Caco-2 (cell line): ENCODE results near the gene FANCC. TPM values are rescaled to one million over a fixed set of nuclear protein-coding genes. Genes with fewer than 3 reads are reported as not detected.
A peak's percentile ranks its signal among the peaks of the same experiment; 100 is the strongest.

Source experiments
- BruUV-seq: library from RNA; stranded (reverse); fragments of 400-500 nt; replicated peaks from 2 replicates; lab custom pipeline; 2021; lab: Mats Ljungman, UMichigan
- CTCF ChIA-PET: fragments of 300-600 bp; sonication (Branson Sonifier 250); formaldehyde crosslinking; loops from one replicate; lab custom pipeline; 2022; ENCODE audit warnings: antibody characterized with exemption; lab: Charles Lee
- POLR2A ChIA-PET: fragments of 300-600 bp; sonication (Branson Sonifier 250); formaldehyde crosslinking; loops from one replicate; lab custom pipeline; 2022; ENCODE audit warnings: antibody characterized with exemption; lab: Charles Lee
- DNase-seq, 2 experiments: peaks; one replicate each; pipeline versions ENCODE4 v3.0.0 to v3.0.0-alpha.2; 2020 to 2022
- H3K27me3 ChIP-seq: replicated peaks from 2 replicates; pipeline ENCODE4 v1.6.0; 2011; ENCODE audit warnings: low read length; ENCODE audit not compliant: control insufficient read depth, insufficient read depth
- H3K36me3 ChIP-seq: 2 replicates; pipeline ENCODE4 v1.5.1; 2011; ENCODE audit warnings: low read length; ENCODE audit not compliant: control insufficient read depth, insufficient read depth
- H3K4me1 ChIP-seq: fragments of 250-450 bp; sonication (Bioruptor Pico); 2 replicates; pipeline ENCODE4 v1.5.1; 2020; ENCODE audit warnings: mild to moderate bottlenecking
- H3K4me3 ChIP-seq: 2 replicates; pipeline ENCODE4 v1.5.1; 2011; ENCODE audit warnings: low read depth, mild to moderate bottlenecking, control low read depth, low read length
- H3K9me3 ChIP-seq: fragments of 250-450 bp; sonication (Bioruptor Pico); 2 replicates; pipeline ENCODE4 v1.5.1; 2020; ENCODE audit warnings: mild to moderate bottlenecking, moderate library complexity
- H3K27ac Mint-ChIP-seq: one replicate; pipeline ENCODE4 v1.8.0; 2022; ENCODE audit warnings: mixed read lengths; ENCODE audit not compliant: unreplicated experiment
- H3K27me3 Mint-ChIP-seq: one replicate; pipeline ENCODE4 v1.8.0; 2022; ENCODE audit warnings: mixed read lengths; ENCODE audit not compliant: insufficient read depth, unreplicated experiment
- H3K36me3 Mint-ChIP-seq: one replicate; pipeline ENCODE4 v1.8.0; 2022; ENCODE audit warnings: mild to moderate bottlenecking, mixed read lengths; ENCODE audit not compliant: insufficient read depth, unreplicated experiment
- H3K4me1 Mint-ChIP-seq: one replicate; pipeline ENCODE4 v1.8.0; 2022; ENCODE audit warnings: low read depth, mixed read lengths; ENCODE audit not compliant: unreplicated experiment
- H3K4me3 Mint-ChIP-seq: one replicate; pipeline ENCODE4 v1.8.0; 2022; ENCODE audit warnings: mild to moderate bottlenecking, moderate library complexity, mixed read lengths; ENCODE audit not compliant: unreplicated experiment
- H3K9me3 Mint-ChIP-seq: one replicate; pipeline ENCODE4 v1.8.0; 2022; ENCODE audit warnings: mixed read lengths; ENCODE audit not compliant: unreplicated experiment
- intact Hi-C: fragments of 100-400 bp; cut with micrococcal nuclease; formaldehyde crosslinking; loops from one replicate; pipeline ENCODE4 v1.10.0; 2022; ENCODE audit not compliant: unreplicated experiment
- total RNA-seq: library from RNA; stranded (reverse); gene quantifications from 2 replicates; pipeline ENCODE4 v1.2.3, GENCODE V29; 2022
- TF ChIP-seq, protein P1 (sequence below), 2 experiments: fragments of 200-600 bp in 1 of 2; IDR thresholded peaks; 1 replicate in 1 of 2; 2 replicates in 1 of 2; pipeline versions ENCODE4 v1.5.1 to v1.8.0; 2011 to 2022; ENCODE audit warnings: antibody characterized with exemption in 1 of 2, control low read depth in 1 of 2, inconsistent platforms in 1 of 2, low read depth in 1 of 2, low read length in 1 of 2, mild to moderate bottlenecking in 1 of 2, moderate library complexity in 1 of 2; ENCODE audit not compliant: insufficient read depth in 1 of 2, severe bottlenecking in 1 of 2, unreplicated experiment in 1 of 2

The FANCC gene
- total RNA-seq, 1 experiment from 2014 or later: 29.2 TPM

DNA sequence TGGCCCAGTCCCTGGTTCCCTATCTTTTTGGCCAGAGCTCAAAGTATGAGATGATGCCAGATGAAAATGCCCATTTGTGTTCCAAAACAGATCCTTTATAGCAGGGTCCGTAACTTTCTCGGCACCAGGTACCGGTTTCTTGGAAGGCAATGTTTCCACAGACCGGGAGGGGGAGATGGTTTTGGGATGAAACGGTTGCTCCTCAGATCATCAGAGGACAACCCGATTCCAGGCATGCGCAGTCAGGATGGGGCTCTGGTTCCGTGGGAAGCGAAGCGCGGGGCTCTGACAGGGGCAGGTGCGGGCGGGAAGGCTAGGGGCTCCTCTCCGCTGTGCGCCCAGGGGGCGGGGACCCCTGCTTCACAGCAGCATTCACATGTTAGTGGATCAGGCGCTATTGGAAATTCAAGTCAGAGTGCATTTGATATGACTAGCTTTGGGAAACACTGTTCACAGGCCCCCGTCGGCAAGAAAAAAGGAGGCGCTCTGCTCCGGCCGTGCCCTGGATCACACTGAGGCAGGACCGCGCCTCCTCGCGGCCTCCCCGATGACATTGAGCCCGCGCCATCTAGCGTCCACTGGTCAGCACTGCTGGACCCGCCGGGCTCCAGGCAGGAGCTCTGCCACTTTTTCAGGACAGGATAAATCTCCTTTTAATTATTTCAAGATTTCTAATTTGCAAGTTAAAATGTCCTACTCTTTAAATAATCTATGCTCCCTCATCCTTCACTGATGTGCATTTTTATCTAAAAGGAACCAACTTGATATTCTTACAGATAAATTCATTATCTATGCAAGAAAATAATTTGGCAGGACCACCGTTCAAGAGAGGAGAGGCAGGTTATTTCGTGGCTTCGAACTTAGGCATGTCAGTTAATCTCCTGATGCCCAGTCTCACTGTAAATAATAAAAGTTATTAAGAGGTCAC is 190.0 kb downstream of the FANCC start:
- H3K4me3 Mint-ChIP-seq: no peak overlapping the region
- no TSS peak for BruUV-seq
- no peaks in the 10 kb centered on the region for H3K27me3 Mint-ChIP-seq
- H3K27ac Mint-ChIP-seq: no peak overlapping the region
- H3K4me1 Mint-ChIP-seq: peaks cover 13% of the 10 kb centered on the region
- no peaks in the 10 kb centered on the region for H3K36me3 ChIP-seq
- no peaks in the 10 kb centered on the region for H3K9me3 ChIP-seq
- no peaks in the 10 kb centered on the region for H3K27me3 ChIP-seq
- intact Hi-C loops: loop anchor here (1.0 to 5.0 kb wide), 2 partner anchors 80 to 344 kb away; no protein-coding TSS in a partner anchor
- CTCF ChIA-PET: interaction anchor here (0.5 to 2.2 kb wide), 17 partner anchors 9 to 573 kb away, joined by 3 to 18 read pairs (median 4); partner anchors contain the start of gene PCAT7
- TF ChIP-seq, protein P1, sequence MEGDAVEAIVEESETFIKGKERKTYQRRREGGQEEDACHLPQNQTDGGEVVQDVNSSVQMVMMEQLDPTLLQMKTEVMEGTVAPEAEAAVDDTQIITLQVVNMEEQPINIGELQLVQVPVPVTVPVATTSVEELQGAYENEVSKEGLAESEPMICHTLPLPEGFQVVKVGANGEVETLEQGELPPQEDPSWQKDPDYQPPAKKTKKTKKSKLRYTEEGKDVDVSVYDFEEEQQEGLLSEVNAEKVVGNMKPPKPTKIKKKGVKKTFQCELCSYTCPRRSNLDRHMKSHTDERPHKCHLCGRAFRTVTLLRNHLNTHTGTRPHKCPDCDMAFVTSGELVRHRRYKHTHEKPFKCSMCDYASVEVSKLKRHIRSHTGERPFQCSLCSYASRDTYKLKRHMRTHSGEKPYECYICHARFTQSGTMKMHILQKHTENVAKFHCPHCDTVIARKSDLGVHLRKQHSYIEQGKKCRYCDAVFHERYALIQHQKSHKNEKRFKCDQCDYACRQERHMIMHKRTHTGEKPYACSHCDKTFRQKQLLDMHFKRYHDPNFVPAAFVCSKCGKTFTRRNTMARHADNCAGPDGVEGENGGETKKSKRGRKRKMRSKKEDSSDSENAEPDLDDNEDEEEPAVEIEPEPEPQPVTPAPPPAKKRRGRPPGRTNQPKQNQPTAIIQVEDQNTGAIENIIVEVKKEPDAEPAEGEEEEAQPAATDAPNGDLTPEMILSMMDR (IDR thresholded peaks at IDR 0.05; ENCODE audit: insufficient read depth in 1 of 2, low read depth in 1 of 2, low read length in 1 of 2, severe bottlenecking in 1 of 2, unreplicated experiment in 1 of 2): peak; percentile 71 to 95
- no peak overlapping the region for H3K4me3 ChIP-seq
- H3K36me3 Mint-ChIP-seq: peaks cover 10% of the 10 kb centered on the region
- no peaks in the 10 kb centered on the region for H3K9me3 Mint-ChIP-seq
- H3K4me1 ChIP-seq: no peaks in the 10 kb centered on the region
- peak; percentile 67 to 77 for DNase-seq
- POLR2A ChIA-PET: no interaction called here

DNA sequence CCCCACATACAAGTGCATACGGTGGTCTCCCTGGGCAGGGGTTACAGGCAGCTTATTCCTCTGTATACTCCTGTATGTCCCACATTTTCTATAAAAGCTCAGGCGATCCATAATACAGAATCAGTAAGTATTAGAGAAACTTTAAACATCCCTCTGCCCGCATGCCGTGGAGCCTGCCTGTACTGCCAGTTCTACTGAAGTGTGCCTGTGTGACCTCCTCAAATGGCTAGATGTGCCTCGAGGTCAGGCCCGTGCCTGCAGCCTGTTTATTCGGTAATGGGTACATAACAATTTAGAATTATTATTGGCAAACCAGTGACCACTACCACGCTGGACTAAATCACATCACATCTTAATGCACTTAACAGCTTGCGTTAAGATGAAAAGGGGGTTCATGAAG is 190.8 kb downstream of the FANCC start:
- no peak for DNase-seq
- peaks cover 13% of the 10 kb centered on the region for H3K4me1 Mint-ChIP-seq
- H3K9me3 ChIP-seq: no peaks in the 10 kb centered on the region
- H3K9me3 Mint-ChIP-seq: no peaks in the 10 kb centered on the region
- H3K4me1 ChIP-seq: no peaks in the 10 kb centered on the region
- H3K4me3 Mint-ChIP-seq: no peak overlapping the region
- ChIA-PET CTCF (interaction anchor here (1.6 to 2.2 kb wide), 3 partner anchors 95 to 572 kb away, joined by 6 to 18 read pairs (median 7); partner anchors contain the start of gene PCAT7), POLR2A (no interaction called here)
- H3K27me3 Mint-ChIP-seq: no peaks in the 10 kb centered on the region
- no TSS peak for BruUV-seq
- intact Hi-C loops: loop anchor here (1.0 to 5.0 kb wide), 2 partner anchors 79 to 343 kb away; no protein-coding TSS in a partner anchor
- no peaks in the 10 kb centered on the region for H3K27me3 ChIP-seq
- TF ChIP-seq, protein P1 (IDR thresholded peaks at IDR 0.05; ENCODE audit: insufficient read depth in 1 of 2, low read depth in 1 of 2, low read length in 1 of 2, severe bottlenecking in 1 of 2, unreplicated experiment in 1 of 2): no peak
- no peak overlapping the region for H3K27ac Mint-ChIP-seq
- H3K36me3 ChIP-seq: no peaks in the 10 kb centered on the region
- peaks cover 10% of the 10 kb centered on the region for H3K36me3 Mint-ChIP-seq
- H3K4me3 ChIP-seq: no peak overlapping the region

DNA sequence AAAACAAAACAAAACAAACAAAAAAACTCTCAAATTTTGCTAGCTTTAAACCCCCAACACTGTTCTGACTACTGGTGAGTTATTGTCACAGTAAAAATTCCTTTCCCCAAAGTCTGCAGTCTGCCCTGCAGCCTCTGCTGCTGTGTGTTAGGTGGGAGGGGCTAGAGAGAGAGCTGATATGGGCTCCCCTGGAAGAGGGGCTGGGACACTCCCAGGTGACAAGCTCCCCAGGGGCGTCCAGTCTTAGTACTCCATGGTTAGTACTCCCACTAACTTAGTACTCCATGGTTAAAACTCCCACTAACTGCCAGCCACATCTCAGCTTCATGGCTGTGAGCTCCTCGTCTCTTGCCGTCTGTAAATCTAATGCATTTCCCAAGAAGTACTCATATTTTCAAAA is 191.9 kb downstream of the FANCC start:
- Mint-ChIP-seq H3K9me3 (no peaks in the 10 kb centered on the region), H3K4me3 (no peak overlapping the region), H3K36me3 (peaks cover 19% of the 10 kb centered on the region), H3K27me3 (no peaks in the 10 kb centered on the region), H3K4me1 (peaks cover 7% of the 10 kb centered on the region), H3K27ac (no peak overlapping the region)
- ChIA-PET CTCF (interaction anchor here (0.8 to 1.8 kb wide), 3 partner anchors 42 to 571 kb away, joined by 3 to 8 read pairs (median 4); partner anchors contain the start of gene PCAT7), POLR2A (interaction anchor here (1.0 kb wide), 1 partner anchor 10 kb away, joined by 3 read pairs; no protein-coding TSS in a partner anchor)
- TF ChIP-seq, protein P1 (IDR thresholded peaks at IDR 0.05; ENCODE audit: insufficient read depth in 1 of 2, low read depth in 1 of 2, low read length in 1 of 2, severe bottlenecking in 1 of 2, unreplicated experiment in 1 of 2): no peak
- Histone ChIP-seq H3K27me3 (no peaks in the 10 kb centered on the region), H3K9me3 (no peaks in the 10 kb centered on the region), H3K4me3 (no peak overlapping the region), H3K36me3 (no peaks in the 10 kb centered on the region), H3K4me1 (no peaks in the 10 kb centered on the region)
- no TSS peak for BruUV-seq
- intact Hi-C loops: loop anchor here (5.0 kb wide), 1 partner anchor 78 kb away; no protein-coding TSS in a partner anchor
- no peak for DNase-seq
